ENCODE measurements around the gene DNAJC24.

GRCh38 chr11:31325160-31325559 is 44.5 kb upstream of the DNAJC24 start:
- no peak for TF ChIP-seq REST (IDR thresholded peaks at IDR 0.05; ENCODE audit: insufficient read depth in 1 of 2, low read depth in 2 of 2, low read length in 2 of 2)
- TF ChIP-seq TAF1 (IDR thresholded peaks at IDR 0.05; ENCODE audit: borderline replicate concordance, insufficient read depth, low read length), result no peak
- no peak for TF ChIP-seq POLR2AphosphoS5 (IDR thresholded peaks at IDR 0.05; ENCODE audit: low read depth, low read length)
- no peak for TF ChIP-seq SIN3A (IDR thresholded peaks at IDR 0.05; ENCODE audit: borderline replicate concordance, insufficient read depth, low read length)
- no peak for TF ChIP-seq FOXP2 (optimal IDR thresholded peaks at IDR 0.05; ENCODE audit: borderline replicate concordance, extremely low read depth, extremely low read length, insufficient read depth)

All from PFSK-1 (cell line).